Inflammatory macrophage treated with lipopolysaccharide for 4 hours (primary cell): ENCODE data around the gene NKX6-2.
"Not testable (repeated sequence)": the region's sequence is repeated elsewhere in the genome, so short reads cannot be mapped to it uniquely, and the experiment has no call there.

Source experiments
- DNase-seq: peaks from one replicate; pipeline ENCODE4 v3.0.0-alpha.2; 2020

NKX6-2 gene

DNA sequence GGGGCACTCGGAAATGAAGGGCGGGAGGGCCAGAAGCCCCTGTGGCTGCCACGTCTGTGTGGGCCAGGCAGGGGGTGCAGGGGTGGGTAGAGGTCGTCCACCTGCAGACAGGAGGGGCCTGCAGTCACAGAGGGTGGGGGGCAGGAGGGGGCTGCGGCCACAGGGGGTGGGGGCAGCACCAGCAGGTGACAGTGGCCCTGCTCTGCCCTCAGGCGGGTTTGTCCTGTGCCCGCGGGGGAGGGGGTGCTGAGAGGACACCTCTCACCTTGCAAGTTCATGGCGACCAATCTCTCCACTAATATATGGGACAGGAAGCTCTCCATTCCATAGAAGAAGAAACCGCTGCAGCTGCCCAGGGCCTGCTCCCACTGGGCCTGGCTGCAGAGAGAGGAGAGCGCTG, 26.6 kb upstream of the NKX6-2 start:
- no peak for DNase-seq

DNA sequence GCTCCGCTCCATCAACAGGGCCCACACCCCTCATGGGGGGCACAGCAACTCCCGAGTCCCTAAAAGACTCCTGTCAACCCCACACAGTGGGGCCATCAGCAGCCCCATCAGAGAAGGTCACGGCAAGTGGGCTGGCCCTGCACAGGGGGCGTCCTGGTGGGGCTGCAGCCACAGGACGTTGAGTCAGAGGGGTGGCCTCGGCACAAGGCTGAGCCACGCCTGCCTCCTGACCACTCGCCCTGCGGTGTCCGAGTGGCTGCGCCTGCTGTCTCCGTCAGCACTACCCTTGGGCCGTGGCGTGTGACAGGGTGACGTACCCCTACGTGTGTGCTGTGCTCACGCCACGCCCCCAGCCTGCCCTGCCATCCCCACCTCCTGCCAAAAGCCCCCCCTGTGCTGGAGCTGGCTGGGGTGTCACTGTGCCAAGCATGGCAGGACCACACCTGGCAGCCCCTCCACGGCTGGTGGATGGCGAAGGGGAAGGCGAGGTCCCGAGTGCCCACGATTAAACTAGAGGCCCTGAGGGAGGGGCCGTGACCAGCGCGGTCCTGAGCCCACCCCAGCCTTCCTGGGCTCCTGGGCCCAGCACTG, 26.0 kb upstream of the NKX6-2 start:
- no peak for DNase-seq

DNA sequence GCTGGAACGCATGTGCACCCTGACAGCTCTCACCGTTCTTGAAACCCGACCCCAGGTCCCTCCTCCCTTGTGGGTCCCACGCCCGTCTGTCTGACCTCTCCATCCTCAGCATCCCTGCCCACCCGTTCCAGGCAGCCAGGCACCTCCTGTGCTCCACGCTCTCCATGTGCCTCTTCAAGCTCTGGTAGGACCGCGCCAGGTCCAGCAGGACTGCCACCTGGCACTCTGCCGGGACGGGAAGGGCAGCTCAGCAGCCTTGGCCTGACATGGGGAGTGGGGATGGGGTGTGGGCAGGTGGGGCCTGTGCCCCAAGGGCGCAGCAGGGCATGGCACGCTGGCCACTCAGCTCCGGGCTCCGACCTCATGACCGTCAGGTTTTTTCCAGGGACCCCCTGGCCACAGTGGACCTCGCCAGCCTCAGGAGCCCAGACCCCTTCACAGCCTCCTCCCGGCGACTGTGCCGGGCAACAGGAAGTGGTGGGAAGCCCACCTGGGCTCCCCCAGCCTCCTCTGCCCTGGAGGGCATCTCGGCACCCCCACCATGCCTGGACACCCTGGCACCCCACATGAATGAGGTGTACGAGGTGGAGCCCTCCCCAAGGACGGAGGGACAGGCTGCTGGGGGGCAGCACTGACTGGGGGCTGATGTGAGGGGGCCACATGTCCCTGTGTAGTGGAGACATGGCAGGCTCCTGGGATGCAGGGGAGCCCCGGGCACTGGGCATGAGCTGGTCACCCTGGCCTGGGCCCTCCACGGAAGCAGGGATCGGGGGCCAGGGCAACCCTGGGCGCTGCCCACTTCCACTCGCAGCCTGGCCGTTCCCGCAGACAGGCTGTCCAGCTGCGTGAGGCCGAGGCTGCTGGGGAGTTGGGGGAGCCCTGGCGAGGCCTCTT, 25.1 kb upstream of the NKX6-2 start:
- DNase-seq, result no peak

DNA sequence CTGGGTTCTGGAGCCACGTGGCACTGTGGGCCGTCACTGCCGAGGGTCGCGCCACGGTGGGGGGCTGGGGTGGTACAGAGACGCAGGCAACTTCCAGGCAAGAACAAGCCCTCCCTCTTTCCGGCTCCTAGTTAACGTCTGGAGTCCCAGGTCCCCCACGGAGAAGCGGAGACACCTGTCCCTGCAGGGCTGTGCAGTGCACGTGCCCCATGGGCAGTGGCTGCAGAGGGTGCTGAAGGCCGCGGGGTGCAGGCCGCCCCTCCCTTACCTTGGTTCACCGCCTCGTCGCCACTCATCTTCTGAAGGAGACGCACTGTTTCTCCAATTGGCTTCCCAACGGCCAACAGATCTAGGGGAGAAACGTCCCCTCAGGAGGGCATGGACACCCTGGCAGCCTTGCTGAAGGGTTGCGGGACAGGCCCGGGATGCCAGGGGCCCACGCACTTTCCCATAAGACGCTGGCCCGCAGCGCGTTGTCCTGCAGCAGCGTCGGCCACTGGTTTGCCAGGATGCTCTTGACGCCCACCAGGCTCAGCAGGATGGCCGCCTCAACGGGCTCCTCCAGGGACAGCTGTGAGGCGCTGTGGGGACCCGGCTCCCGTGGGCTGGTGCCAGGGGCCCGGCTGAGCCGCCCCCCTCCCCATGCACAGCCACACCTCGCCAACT, 24.3 kb upstream of the NKX6-2 start:
- DNase-seq, result no peak

DNA sequence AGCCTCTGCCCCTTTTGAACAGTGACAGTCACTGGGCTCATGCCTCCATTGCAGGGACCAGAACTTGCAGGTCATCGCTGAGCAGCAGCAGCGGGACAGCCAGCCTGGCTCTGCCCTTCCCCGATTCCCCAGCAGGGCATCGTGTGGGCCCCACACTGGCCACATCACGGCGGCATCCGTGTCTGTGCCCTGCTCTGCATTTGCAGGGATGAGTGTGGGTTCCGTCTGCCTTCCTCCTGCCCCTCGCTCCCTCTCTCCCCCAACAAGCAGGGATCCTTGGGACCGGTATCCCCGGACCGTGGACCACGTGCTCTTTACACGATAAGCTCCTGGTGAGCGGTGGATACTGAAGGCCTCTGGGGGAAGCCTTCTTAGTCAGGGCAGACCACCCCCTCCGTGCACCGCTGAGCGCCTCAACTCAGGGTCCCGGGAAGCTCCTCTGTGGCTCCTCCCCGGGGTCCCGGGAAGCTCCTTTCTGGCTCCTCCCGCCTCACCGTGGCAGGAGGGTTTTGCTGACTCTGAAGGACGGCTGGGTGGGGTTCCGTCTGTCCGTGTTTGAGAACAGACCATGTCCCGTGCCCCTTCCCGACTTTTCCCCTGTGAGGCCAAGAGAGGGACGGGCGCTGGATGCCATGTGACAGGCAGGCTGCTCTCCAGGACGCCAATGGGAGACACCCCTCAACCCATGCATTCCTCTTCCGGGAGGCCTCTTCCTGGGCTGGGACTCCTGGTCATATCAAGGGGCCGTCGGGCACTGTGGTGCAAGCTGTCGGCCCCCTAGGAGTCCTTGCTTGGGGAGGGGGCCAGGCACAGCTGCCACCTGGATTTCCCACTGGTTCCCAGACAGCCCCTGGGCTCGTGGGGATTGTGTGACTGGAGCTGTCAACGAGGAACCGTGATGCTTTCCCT, 23.5 kb upstream of the NKX6-2 start:
- no peak for DNase-seq

DNA sequence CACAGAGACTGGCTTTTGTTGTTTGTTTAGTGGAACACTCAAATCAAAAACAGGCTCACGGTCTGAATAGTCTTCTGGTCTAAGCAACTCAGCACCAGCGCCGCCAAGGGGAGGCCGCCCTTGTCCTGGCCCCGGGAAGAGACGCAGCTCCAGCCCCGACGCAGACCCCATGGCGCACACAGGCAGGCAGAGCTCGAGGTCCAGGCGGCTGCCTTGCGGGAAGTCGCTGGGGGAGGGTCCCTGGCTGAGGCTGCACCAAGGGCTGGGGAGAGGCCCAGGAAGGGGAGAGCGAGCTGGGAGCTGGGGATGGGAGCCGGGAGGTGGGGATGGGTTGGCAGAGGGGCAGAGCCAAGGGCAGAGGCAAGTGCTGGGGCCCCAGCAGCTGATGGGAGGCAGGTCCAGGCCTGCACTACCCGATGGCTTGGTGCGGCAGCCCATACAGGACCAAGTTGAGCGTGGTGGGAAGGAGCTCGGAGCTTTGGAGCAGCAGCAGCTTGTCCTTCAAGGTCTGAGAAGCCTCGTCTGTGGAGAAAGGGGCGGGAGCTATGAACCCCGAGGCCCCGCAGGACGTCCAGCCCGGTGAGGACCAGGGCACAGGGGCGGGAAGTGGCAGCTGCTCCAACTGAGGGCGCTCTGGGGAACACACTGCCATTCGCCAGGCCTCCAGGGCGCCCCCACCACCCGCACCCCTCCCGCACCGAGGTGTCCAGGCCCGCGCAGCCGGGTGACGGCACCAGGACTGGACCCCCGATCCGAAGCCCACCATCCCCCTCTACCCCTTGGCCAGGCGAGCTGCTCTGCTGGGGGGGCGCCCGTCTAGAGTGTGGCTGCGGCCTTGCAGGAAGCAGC, 22.7 kb upstream of the NKX6-2 start:
- DNase-seq, result no peak

DNA sequence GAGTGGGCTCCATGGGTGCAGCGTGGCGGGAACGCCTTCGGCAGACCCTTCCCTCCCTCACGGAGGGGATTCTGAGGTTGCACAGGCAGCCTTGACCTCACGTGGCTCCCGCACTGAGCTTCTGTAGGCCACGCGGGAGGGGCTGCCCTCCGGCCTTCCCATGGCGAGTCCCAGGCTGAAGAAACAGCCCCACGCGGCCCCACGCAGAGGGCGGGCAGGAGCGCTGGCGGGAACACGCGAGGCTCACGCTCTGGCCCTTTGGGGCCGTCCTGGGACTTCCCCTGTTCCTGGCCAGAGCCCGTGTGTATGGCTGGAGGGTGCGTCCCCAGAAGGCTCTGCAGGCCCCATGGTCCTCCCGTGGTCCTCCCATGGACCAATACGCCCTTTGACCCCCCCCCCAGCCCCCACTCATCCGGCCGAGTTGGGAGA, 21.7 kb upstream of the NKX6-2 start:
- DNase-seq, result no peak

DNA sequence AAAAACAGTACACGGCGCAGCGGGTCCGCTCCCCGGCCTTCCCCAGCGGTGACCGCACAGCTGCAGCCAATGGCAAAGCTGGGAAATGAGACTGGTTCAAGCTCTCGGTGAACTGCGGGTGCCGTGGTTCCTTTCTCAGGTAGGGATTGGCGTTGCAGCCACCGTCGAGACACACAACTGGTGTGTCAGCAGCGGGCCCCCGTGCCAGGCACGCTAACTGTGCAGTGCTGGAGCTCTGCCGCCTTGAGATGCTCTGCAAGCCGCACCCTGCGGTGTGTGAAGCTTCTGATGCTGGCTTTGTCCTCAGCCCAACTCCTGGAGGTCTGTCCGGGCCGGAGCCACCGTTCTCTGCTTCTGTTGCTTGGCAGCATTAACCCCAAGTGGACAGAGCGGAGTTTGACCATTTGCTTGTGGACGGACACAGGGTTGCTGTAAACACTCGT, 20.6 kb upstream of the NKX6-2 start:
- no peak for DNase-seq

DNA sequence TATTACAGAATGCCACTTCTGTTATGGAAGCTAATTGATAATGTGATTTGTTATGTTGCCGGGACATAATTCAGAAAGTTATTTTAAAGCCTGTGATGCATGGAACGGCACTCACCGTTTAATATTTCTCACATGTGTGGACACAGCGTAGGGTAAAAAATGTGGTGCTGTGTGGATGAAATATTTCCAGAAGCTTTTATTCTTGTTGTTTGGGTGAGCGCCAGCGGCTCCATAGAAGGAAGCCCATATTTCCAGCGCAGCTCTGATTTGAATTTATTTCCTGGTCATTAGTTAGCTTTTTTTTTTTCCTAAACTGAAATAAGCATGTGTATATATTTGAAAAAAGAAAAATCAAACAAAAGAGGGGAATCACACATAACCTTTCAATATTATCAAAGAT, 20.2 kb upstream of the NKX6-2 start:
- no peak for DNase-seq

DNA sequence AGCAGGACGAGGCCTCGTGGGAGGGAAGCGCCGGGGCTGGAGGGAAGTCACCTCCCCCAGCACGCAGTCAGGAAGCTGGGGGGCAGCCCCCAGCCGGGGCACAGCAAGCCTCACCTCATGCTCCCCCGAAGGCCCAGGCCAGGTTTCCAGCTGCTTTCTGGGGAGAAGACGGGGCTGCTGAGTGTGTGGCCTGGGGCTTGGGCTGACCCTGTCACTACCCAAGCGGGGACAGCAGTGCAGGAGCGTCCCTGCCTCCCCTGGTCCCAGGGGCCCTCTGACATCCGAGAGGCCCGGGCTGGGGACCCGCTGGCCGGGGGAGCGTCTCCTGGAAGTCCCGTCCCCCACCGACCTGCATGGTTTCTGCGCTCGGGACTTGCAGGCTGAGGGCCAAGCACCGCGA, 19.7 kb upstream of the NKX6-2 start:
- DNase-seq, result no peak

DNA sequence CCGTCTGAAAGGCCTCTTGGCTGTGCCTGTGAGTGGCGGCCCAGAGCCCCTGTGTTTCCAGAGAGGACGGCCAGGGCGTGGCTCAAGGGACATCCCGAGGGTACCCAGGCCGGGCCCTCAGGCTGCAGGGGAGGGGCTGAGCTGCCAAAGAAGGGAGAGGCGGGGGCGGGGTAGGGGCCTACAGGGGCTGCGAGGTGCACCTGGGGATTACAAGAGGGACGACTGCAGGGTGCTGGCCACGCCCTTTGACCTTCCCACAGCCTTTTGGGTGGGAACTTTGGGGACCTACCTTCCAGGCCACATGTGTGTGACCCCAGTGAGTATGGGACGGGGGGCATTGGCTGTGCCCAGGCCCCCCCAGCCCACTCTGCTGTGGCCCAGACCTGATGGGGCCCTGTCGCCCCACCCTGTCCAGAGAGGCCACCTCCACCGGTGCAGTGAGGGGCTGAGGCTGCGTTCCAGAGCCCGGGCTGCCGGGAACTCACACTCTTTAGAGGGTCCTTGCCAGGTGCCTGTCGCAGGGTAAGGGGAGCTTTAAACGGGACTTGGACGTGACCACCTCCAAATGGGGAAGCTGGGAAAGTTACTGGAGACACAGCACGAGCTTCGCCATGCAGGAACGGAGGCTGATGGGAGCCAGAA, 19.0 kb upstream of the NKX6-2 start:
- DNase-seq, result no peak

DNA sequence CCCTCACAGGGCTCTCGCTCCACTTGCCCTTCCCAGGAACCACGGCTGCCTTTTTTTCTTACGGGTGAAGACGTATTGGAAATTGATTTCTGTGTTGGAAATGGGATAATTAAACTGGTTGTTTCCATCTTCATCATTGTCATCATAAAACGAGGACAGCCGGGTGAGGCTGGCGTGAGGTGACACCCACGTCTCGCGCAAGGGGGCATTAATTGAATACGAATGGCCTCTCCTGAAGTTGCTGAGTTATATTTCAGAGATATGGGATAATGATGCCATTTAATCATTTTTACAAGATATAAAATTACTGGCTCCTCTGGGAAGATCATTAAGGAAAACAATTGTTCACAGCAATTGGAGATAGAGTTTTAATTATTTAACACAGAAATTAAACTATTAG, 18.3 kb upstream of the NKX6-2 start:
- no peak for DNase-seq

DNA sequence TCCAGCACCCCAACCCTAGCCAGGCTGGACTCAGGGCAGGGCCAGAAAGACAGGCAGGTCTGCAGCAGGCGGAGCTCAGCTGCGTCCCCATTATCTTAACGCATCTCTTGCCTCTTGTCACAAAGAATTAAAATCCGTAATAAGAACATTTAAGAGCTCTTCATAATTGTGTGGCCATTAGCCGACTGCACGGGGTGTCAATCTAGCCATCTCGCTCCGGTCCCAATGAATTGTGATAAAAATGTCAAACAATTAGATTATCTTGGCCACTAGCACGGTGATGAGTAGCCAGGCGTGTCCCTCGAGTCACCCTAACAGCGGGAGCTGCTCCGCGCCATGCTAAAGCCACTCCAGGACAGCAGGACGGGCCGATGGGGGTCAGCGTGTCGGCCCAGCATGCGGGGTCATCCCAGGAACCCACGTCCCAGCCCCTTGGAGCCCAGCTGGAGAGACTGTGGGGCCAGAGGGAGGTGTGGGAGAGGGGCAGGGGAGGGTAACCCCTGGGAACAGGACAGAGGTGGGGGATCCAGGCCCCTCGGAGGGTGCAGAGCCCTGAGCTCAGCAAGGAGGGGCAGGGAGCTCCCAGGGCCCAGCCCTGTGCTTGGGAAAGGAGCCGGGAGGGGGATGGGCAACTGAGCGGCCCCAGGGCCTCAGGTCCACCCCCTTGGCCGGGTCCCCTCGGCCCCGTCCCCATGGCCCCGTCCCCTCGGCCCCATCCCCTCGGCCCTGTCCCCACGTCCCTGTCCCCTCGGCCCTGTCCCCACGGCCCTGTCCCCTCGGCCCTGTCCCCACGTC, 17.7 kb upstream of the NKX6-2 start:
- DNase-seq, result no peak

DNA sequence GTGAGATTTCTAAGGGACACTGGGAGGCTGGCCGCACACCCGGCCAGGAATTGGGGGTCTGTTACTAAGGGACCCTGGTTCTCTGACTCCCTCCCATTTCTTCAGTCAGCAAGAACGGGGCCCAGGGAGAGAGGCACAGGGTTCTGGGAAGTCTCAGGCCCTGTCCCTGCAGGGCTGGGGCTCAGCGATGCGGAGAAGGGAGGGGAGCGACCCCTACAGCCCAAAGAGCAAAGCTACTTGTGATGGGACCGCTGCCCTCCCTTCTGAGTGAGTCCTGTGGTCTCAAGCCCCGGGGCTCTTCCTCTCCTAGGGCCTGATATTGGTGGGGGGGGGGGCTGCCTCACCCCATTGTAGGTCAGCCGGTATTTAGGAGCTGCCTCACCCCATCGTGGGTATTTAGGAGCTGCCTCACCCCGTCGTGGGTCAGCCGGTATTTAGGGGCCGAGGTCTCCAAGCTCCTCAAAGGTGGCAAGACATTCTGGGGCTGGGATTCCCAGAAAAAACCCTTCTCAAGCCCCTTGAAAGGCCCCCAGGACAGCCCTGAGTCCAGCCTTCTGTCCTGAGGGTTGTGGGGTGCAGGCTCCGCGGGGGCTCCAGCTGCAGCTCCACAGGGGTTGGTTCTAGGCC, 16.9 kb upstream of the NKX6-2 start:
- no peak for DNase-seq

DNA sequence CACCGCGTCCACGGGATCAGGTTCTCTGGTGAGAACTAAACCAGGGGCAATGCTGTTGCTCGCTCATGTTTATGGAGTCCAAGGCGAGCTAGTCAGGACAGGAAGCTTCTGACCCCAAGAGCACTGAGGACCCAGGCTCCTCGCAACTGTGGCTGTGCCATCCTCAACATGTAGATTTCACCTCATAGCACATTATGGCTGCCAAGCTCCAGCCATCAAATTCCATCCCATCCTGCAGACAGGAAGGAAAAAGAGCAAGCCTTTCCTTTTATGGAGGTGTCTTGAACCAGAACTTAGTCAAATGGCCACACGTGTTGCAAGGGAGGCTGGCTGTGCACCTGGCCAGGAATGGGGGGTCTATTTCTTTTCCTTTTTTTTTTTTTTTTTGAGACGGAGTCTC, 16.1 kb upstream of the NKX6-2 start:
- DNase-seq, result no peak

DNA sequence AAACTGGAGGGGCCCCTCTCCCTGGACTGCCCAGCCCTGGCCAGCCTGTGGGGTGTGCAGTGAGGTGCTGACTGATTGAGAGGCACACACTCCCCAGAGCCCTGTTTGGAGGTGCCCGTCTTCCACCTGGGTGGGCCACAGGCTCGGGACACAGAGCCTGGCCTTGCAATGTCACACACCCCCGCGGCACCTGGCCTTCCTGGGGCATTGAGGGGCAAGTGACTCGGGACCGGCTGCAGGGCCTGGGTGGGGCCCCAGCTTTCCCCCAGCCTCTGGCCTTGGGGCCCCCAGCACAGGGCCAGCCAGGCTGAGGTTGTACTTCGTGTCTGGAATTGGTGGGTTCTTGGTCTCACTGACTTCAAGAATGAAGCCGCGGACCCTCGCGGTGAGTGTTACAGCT, 13.9 kb upstream of the NKX6-2 start:
- no peak for DNase-seq

DNA sequence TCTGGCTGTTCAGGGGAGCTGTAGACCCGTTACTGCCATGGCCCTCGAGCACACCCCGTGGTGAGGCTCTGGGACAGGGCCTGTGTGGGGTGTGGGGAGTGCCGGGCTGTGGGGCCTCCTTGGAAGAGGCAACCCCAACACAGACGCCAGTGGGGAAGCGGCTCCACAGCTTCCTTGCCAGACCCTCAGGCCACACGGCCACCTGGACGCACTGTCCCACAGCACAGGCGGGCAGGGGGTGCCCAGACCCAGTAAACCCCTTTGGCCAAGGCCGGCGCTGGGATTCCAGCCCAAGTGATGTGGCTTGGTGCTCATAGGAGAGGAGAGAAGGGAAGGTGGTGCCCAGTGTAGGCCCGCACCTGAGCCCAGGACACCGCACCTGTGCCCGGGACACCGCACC, 12.9 kb upstream of the NKX6-2 start:
- no peak for DNase-seq

DNA sequence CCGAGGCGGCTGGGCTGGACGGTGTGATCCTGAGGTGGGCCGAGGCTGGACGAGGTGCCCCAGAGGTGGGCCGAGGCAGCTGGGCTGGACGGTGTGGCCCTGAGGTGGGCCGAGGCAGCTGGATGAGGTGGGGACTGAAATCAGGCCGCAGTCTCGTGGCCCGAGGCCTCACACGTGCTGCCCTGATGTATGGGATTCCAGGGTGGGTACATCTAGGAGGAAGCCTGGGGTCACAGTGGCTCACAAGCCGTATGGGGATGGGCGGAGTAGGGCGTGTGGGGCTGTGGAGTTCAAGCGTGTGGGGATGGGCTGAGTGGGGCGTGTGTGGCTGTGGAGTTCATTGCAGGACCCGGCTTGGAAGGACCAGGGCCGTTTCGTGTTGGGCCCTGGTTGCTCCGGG, 12.5 kb upstream of the NKX6-2 start:
- DNase-seq, result no peak

DNA sequence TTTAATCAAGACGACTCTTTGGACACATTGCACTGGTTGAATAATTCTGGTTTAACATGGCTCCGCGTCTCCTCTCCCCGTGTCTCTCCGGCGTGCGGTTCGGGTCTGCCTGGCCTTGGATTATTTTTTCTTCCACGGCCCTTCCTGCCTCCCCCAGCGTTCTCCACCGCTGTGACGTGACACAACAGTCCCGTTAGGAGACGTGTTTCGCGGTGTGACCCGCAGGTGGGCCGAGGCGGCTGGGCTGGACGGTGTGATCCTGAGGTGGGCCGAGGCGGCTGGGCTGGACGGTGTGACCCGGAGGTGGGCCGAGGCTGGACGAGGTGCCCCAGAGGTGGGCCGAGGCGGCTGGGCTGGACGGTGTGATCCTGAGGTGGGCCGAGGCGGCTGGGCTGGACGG, 12.0 kb upstream of the NKX6-2 start:
- DNase-seq, result not testable (repeated sequence)

DNA sequence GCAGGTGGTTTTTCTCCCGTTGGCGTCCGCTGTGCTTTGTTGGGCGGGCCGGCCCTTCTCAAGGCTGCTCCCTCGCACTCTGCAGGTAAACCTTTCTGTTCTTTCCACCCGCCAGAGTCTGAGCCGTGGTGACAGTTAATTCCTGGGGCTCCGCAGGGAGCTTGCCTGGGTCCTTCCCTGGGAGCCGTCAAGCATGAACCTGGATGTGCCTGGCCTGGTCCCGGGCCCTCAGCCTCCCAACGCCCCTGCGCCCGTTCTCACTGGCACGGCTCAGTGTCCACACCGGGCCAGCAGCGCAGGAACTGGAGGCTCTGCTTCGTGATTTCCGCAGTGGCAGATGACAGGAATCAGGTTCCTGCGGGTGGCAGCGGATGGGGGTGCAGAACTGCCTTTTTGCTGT, 10.9 kb upstream of the NKX6-2 start:
- DNase-seq, result no peak
